HFFc6 (cell line): ENCODE measurements around the gene IARS2. TPM values are rescaled to one million over a fixed set of nuclear protein-coding genes. Genes with fewer than 3 reads are reported as not detected.

ENCODE experiments used
- DNase-seq: peaks from one replicate; pipeline ENCODE4 v3.0.0-alpha.2; 2018
- H3K27ac Mint-ChIP-seq: 2 replicates; pipeline ENCODE4 v1.8.0; 2020; ENCODE audit warnings: mild to moderate bottlenecking, mixed read lengths
- H3K27me3 Mint-ChIP-seq: 2 replicates; pipeline ENCODE4 v1.8.0; 2021; ENCODE audit warnings: mild to moderate bottlenecking, moderate library complexity, mixed read lengths; ENCODE audit not compliant: insufficient read depth
- H3K36me3 Mint-ChIP-seq: 2 replicates; pipeline ENCODE4 v1.8.0; 2021; ENCODE audit warnings: low read depth, mixed read lengths
- H3K4me1 Mint-ChIP-seq: 2 replicates; pipeline ENCODE4 v1.8.0; 2020; ENCODE audit warnings: low read depth, mixed read lengths
- H3K4me3 Mint-ChIP-seq: 2 replicates; pipeline ENCODE4 v1.8.0; 2020; ENCODE audit warnings: mild to moderate bottlenecking, moderate library complexity, mixed read lengths
- H3K9me3 Mint-ChIP-seq: 2 replicates; pipeline ENCODE4 v1.8.0; 2020; ENCODE audit warnings: mild to moderate bottlenecking, mixed read lengths
- CTCF ChIP-seq: fragments of 200-600 bp; sonication (generic); IDR thresholded peaks from 2 replicates; pipeline ENCODE4 v1.5.0; 2021; ENCODE audit warnings: antibody characterized with exemption, mild to moderate bottlenecking
- microRNA-seq: library from miRNA; unstranded; fragments of <30 nt; microRNA quantifications from one replicate; pipeline ENCODE4, GENCODE V29; 2019
- total RNA-seq, 6 experiments: library from RNA; stranded (reverse); fragmentation: NEBNext Ultra II Directional; extraction: Animal tissue kit (Norgen Biotek cat#: 25700); gene quantifications; 2 replicates in 1 of 6; 3 replicates in 5 of 6; pipeline ENCODE4 v1.2.3, GENCODE V29; 2021

Gene IARS2
- total RNA-seq, 6 experiments from 2014 or later = 81.6 to 95.2 (median 90.5) TPM

- DNase-seq = no peak
- Mint-ChIP-seq H3K36me3 (peaks cover 16% of the 10 kb centered on the region), H3K4me3 (no peak overlapping the region)
Measured at GRCh38 chr1:220186752-220187151, 92.8 kb downstream of the IARS2 start.

GRCh38 chr1:220188538-220188937, 94.6 kb downstream of the IARS2 start:
- Mint-ChIP-seq H3K4me3 (no peak overlapping the region), H3K27ac (no peak overlapping the region), H3K4me1 (peaks cover 14% of the 10 kb centered on the region), H3K36me3 (peaks cover 13% of the 10 kb centered on the region), H3K27me3 (no peaks in the 10 kb centered on the region), H3K9me3 (no peaks in the 10 kb centered on the region)
- no peak for TF ChIP-seq CTCF
- DNase-seq = no peak

More at GRCh38 chr1:220186752-220187151, 92.8 kb downstream of the IARS2 start:
- no peak for TF ChIP-seq CTCF
- H3K9me3 Mint-ChIP-seq = no peaks in the 10 kb centered on the region
- H3K4me1 Mint-ChIP-seq = peaks cover 26% of the 10 kb centered on the region
- no peaks in the 10 kb centered on the region for H3K27me3 Mint-ChIP-seq
- H3K27ac Mint-ChIP-seq = no peak overlapping the region; the same call in 1 of the 2 replicates

GRCh38 chr1:220189750-220190347, 95.9 kb downstream of the IARS2 start:
- Mint-ChIP-seq H3K4me3 (no peak overlapping the region), H3K4me1 (peaks cover 4% of the 10 kb centered on the region), H3K36me3 (peaks cover 17% of the 10 kb centered on the region), H3K27ac (no peak overlapping the region), H3K9me3 (no peaks in the 10 kb centered on the region), H3K27me3 (no peaks in the 10 kb centered on the region)
- TF ChIP-seq CTCF = peak; percentile 75
- DNase-seq = no peak

- Mint-ChIP-seq H3K4me3 (no peak overlapping the region), H3K4me1 (no peaks in the 10 kb centered on the region), H3K36me3 (peaks cover 13% of the 10 kb centered on the region), H3K27ac (no peak overlapping the region), H3K27me3 (no peaks in the 10 kb centered on the region), H3K9me3 (no peaks in the 10 kb centered on the region)
- TF ChIP-seq CTCF = no peak
- no peak for DNase-seq
Measured at GRCh38 chr1:220195701-220196100, 101.8 kb downstream of the IARS2 start.

Small RNAs within 50 kb of the gene (microRNA-seq; reads per million reads assigned to microRNA genes)
- not detected for gene MIR194-1
- gene MIR215 = 2.3 reads per million

Other genes with a start within 250 kb of the IARS2 start
- not detected for gene SLC30A10, start 165.6 kb upstream of the IARS2 start, total RNA-seq
- 100 to 1,000 TPM; 153 to 177 (median 167) TPM for gene EPRS1, start 47.6 kb upstream of the IARS2 start, total RNA-seq
- 10 to 100 TPM; 22.0 to 28.1 (median 25.0) TPM for gene BPNT1, start 4.3 kb upstream of the IARS2 start, total RNA-seq
- gene RAB3GAP2, start 178.3 kb downstream of the IARS2 start, total RNA-seq = 10 to 100 TPM; 42.0 to 49.6 (median 43.9) TPM